ENCODE data around the gene MCM5. TPM values are rescaled to one million over a fixed set of nuclear protein-coding genes. Genes with fewer than 3 reads are reported as not detected.
A peak's percentile ranks its signal among the peaks of the same experiment; 100 is the strongest.

Gene MCM5
- total and polyA plus RNA-seq, 4 donors = 6.7 to 104 (median 8.8) TPM

DNA sequence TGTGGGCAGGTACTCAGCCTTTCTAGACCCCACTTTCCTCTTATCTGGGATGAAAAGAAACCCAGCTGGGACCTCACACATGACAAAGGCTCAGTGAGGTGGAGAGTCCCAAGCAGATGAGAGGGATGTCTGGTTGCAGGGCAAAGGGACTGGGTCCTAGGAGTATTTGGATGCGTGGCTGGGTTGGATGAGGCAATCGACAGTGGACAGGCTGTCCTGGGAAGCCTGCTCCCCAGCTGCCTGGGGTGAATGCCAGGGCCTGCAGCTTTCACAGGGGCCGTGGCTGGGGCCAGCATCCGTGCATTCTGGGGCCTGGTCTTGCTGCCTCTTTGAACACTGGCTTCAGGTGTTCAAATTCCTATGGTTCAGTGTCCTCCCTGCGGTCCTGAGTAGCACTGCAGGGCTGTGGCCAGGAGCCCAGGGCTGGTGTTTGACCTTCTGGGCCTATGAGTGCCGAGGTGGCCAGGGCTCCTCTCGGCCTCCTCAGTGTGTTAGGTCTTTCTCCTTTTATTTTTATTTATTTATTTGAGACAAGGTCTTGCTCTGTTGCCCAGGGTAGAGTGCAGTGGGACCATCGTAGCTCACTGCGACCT, 65.3 kb downstream of the MCM5 start:
- no peak overlapping the region for H3K9ac ChIP-seq (ENCODE audit: low read depth in 1 of 2, low read length in 2 of 2)
- H3K4me3 ChIP-seq (ENCODE audit: low read depth in 1 of 3, low read length in 3 of 3) = no peak overlapping the region
- H3K27me3 ChIP-seq (ENCODE audit: control insufficient read depth in 4 of 4, insufficient read depth in 4 of 4, low read length in 3 of 4) = no peaks in the 10 kb centered on the region
- TF ChIP-seq TAF1 (conservative IDR thresholded peaks at IDR 0.05) (no peak), EGR1 (IDR thresholded peaks at IDR 0.05; ENCODE audit: low read depth in 2 of 2) (no peak), GABPA (IDR thresholded peaks at IDR 0.05 in 1 of 2, conservative IDR thresholded peaks at IDR 0.05 in 1 of 2) (no peak), HNF4G (IDR thresholded peaks at IDR 0.05) (no peak), NR2F2 (IDR thresholded peaks at IDR 0.05) (no peak), JUND (IDR thresholded peaks at IDR 0.05) (no peak), REST (IDR thresholded peaks at IDR 0.05) (no peak), SP1 (IDR thresholded peaks at IDR 0.05) (no peak)
- TF ChIP-seq, protein P1, sequence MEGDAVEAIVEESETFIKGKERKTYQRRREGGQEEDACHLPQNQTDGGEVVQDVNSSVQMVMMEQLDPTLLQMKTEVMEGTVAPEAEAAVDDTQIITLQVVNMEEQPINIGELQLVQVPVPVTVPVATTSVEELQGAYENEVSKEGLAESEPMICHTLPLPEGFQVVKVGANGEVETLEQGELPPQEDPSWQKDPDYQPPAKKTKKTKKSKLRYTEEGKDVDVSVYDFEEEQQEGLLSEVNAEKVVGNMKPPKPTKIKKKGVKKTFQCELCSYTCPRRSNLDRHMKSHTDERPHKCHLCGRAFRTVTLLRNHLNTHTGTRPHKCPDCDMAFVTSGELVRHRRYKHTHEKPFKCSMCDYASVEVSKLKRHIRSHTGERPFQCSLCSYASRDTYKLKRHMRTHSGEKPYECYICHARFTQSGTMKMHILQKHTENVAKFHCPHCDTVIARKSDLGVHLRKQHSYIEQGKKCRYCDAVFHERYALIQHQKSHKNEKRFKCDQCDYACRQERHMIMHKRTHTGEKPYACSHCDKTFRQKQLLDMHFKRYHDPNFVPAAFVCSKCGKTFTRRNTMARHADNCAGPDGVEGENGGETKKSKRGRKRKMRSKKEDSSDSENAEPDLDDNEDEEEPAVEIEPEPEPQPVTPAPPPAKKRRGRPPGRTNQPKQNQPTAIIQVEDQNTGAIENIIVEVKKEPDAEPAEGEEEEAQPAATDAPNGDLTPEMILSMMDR (IDR thresholded peaks at IDR 0.05; ENCODE audit: low read depth, low read length, missing input control) = no peak
- H3K4me1 ChIP-seq (ENCODE audit: control insufficient read depth in 4 of 4, insufficient read depth in 4 of 4, low read length in 3 of 4) = no peaks in the 10 kb centered on the region
- no peaks in the 10 kb centered on the region for H3K9me3 ChIP-seq (ENCODE audit: control insufficient read depth in 4 of 4, low read length in 3 of 4)
- H3K27ac ChIP-seq (ENCODE audit: low read depth in 1 of 2, low read length in 2 of 2) = no peak overlapping the region
- no peak for DNase-seq (ENCODE audit: low spot score)
- 89% methylated on average over 9 of the region's 9 CpGs for WGBS
- H3K36me3 ChIP-seq (ENCODE audit: control insufficient read depth in 4 of 4, insufficient read depth in 3 of 4, low read depth in 1 of 4, low read length in 3 of 4) = no peaks in the 10 kb centered on the region

DNA sequence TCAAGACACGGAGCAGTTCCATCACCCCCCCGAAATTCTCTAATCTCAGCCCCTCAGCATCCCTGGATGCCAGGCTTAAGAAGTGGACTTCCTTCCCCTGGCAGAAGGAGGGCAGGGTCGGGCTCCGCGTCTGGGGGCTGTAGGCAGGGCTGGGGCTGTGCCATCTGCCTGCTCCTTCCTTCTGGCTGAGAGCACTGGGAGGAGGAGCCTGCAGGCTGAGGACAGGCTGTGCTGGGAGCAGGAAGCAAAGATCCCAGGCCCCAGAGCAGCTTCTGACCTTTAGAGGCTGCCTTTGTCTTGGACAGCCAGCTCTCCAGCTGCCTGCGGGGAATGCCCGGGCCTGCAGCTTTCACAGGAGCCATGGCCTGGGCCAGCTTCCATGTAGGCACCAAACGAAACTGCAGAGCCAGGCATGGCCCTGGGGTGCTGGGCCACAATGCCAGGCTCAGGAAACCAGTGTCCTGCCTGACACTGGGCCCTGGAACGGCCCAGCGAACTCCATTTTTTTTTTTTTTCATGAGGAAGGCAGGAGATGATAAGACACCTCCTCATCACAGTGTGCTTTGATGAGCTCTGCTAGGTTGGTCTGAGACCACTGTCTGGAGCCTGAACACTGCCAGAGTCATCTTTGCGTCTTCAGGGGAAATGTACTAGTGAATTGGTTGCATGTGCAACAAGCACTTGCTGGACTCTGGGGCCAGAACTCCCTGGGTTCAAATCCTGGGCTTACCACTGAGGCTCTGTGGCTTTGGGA, 67.9 kb downstream of the MCM5 start:
- H3K4me3 ChIP-seq (ENCODE audit: low read depth in 1 of 3, low read length in 3 of 3) = no peak overlapping the region
- no peak overlapping the region for H3K27ac ChIP-seq (ENCODE audit: low read depth in 1 of 2, low read length in 2 of 2)
- H3K9ac ChIP-seq (ENCODE audit: low read depth in 1 of 2, low read length in 2 of 2) = no peak overlapping the region
- TF ChIP-seq SP1 (IDR thresholded peaks at IDR 0.05) (peak; percentile 64), NR2F2 (IDR thresholded peaks at IDR 0.05) (peak; percentile 98), RXRA (IDR thresholded peaks at IDR 0.05) (peak in 1 of 2 donors; percentile 10), RAD21 (IDR thresholded peaks at IDR 0.05) (peak in 1 of 2 donors; percentile 18)
- TF ChIP-seq, protein P1 (IDR thresholded peaks at IDR 0.05; ENCODE audit: low read depth, low read length, missing input control) = no peak
- TF ChIP-seq, protein P2, sequence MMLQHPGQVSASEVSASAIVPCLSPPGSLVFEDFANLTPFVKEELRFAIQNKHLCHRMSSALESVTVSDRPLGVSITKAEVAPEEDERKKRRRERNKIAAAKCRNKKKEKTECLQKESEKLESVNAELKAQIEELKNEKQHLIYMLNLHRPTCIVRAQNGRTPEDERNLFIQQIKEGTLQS (IDR thresholded peaks at IDR 0.05) = no peak
- H3K36me3 ChIP-seq (ENCODE audit: control insufficient read depth in 4 of 4, insufficient read depth in 3 of 4, low read depth in 1 of 4, low read length in 3 of 4) = no peaks in the 10 kb centered on the region
- no peaks in the 10 kb centered on the region for H3K4me1 ChIP-seq (ENCODE audit: control insufficient read depth in 4 of 4, insufficient read depth in 4 of 4, low read length in 3 of 4)
- WGBS = 61% methylated on average over 11 of the region's 11 CpGs
- no peak for DNase-seq (ENCODE audit: low spot score)
- H3K27me3 ChIP-seq (ENCODE audit: control insufficient read depth in 4 of 4, insufficient read depth in 4 of 4, low read length in 3 of 4) = no peaks in the 10 kb centered on the region
- H3K9me3 ChIP-seq (ENCODE audit: control insufficient read depth in 4 of 4, low read length in 3 of 4) = no peaks in the 10 kb centered on the region

Measured in liver (tissue), 9 donors.